Measurements from ENCODE around the gene DPRX.

DNA sequence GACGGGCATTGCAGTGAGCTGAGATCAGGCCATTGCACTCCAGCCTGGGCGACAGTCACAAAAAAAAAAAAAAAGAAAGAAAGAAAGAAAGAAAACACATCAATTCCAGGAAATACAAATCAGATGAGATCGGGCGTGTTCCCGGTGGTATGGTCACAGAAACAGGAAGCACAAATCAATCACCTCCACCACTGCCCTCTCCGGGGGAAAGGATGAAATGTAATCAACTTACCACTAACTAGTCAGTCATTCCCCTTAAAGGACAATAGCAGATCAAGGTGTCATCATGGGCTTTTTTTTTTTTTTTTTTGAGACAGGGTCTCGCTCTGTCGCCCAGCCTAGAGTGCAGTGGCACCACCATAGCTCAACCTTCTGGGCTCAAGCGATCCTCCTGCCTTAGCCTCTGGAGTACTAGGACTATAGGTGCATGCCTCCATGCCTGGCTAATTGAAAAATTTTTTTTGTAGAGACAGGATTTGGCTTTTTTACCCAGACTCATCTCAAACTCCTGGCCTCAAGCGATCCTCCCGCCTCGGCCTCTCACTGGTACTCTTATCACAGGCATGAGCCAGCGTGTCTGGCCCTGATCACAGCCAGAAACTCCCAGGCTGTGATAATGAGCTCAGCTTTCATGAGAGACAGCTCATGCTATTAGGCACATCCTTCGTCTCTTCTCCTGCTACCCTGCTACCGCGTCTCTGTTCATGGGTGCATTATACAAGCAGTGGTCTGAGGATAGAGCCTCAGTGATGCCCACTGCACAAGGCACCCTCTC lies 6.8 kb upstream of the DPRX start:
- TF ChIP-seq POLR2A (IDR thresholded peaks at IDR 0.05) = no peak
- TF ChIP-seq, protein P1, sequence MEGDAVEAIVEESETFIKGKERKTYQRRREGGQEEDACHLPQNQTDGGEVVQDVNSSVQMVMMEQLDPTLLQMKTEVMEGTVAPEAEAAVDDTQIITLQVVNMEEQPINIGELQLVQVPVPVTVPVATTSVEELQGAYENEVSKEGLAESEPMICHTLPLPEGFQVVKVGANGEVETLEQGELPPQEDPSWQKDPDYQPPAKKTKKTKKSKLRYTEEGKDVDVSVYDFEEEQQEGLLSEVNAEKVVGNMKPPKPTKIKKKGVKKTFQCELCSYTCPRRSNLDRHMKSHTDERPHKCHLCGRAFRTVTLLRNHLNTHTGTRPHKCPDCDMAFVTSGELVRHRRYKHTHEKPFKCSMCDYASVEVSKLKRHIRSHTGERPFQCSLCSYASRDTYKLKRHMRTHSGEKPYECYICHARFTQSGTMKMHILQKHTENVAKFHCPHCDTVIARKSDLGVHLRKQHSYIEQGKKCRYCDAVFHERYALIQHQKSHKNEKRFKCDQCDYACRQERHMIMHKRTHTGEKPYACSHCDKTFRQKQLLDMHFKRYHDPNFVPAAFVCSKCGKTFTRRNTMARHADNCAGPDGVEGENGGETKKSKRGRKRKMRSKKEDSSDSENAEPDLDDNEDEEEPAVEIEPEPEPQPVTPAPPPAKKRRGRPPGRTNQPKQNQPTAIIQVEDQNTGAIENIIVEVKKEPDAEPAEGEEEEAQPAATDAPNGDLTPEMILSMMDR (IDR thresholded peaks at IDR 0.05) = no peak
